Testis (tissue), 2 donors: ENCODE results near the gene SHLD1.

ENCODE experiments used
- POLR2A ChIP-seq: fragments of 450-650 bp; IDR thresholded peaks from one replicate; pipeline ENCODE4 v1.6.1; 2017; ENCODE audit warnings: antibody characterized with exemption, mild to moderate bottlenecking, moderate library complexity
- TF ChIP-seq, protein P1 (sequence below), 3 experiments: fragments of 450-650 bp in 2 of 3; fragments of 200-600 bp in 1 of 3; sonication (generic) in 1 of 3; IDR thresholded peaks; one replicate each; pipeline ENCODE4 v1.5.1; 2016 to 2019; ENCODE audit warnings: antibody characterized with exemption in 3 of 3, mild to moderate bottlenecking in 2 of 3, moderate library complexity in 1 of 3

DNA sequence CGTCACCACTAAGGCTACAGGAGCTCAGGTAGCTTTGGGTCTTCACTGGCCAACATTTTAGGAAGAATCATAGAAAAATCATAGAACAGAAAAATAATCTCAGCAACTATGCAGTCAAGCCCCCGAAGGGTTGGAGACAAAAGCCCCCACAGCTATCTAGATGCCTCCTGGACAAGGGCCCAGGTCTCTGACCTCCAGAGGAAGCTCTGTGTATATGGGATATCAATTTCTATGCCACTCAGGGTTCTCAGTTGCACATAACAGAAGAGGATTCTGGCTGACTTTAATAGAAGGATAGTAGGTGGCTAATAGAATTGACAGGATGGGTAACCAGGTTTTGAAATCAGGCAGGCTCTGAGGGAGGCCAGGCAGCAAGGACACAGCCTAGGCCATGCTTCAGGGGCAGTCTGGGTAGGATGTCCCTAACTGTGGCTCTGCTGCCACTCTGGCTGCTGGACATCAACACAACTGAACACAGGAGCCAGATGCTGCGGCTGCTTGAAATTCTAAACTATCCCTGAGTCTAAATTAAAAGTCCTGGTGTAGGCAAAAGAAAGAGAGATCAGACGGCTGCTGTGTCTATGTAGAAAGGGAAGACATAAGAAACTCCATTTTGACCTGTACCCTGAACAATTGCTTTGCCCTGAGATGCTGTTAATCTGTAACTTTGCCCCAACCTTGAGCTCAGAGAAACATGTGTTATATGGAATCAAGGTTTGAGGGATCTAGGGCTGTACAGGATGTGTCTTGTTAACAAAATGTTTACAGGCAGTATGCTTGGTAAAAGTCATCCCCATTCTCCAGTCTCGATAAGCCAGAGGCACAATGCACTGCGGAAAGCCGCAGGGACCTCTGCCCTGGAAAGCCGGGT lies 134.5 kb downstream of the SHLD1 start:
- TF ChIP-seq, protein P1, sequence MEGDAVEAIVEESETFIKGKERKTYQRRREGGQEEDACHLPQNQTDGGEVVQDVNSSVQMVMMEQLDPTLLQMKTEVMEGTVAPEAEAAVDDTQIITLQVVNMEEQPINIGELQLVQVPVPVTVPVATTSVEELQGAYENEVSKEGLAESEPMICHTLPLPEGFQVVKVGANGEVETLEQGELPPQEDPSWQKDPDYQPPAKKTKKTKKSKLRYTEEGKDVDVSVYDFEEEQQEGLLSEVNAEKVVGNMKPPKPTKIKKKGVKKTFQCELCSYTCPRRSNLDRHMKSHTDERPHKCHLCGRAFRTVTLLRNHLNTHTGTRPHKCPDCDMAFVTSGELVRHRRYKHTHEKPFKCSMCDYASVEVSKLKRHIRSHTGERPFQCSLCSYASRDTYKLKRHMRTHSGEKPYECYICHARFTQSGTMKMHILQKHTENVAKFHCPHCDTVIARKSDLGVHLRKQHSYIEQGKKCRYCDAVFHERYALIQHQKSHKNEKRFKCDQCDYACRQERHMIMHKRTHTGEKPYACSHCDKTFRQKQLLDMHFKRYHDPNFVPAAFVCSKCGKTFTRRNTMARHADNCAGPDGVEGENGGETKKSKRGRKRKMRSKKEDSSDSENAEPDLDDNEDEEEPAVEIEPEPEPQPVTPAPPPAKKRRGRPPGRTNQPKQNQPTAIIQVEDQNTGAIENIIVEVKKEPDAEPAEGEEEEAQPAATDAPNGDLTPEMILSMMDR (IDR thresholded peaks at IDR 0.05) = no peak
- TF ChIP-seq POLR2A = no peak
